Stimulated activated CD4-positive, alpha-beta T cell treated with anti-CD3 and anti-CD28 coated beads, Interleukin-1b, Interleukin-23, amount 100 ng/mL, for 48 hours (primary cell): Measurements from ENCODE around the gene PGM1.

ENCODE experiments used
- DNase-seq: peaks from one replicate; pipeline ENCODE4 v3.0.0-alpha.2; 2020

Gene PGM1

DNA sequence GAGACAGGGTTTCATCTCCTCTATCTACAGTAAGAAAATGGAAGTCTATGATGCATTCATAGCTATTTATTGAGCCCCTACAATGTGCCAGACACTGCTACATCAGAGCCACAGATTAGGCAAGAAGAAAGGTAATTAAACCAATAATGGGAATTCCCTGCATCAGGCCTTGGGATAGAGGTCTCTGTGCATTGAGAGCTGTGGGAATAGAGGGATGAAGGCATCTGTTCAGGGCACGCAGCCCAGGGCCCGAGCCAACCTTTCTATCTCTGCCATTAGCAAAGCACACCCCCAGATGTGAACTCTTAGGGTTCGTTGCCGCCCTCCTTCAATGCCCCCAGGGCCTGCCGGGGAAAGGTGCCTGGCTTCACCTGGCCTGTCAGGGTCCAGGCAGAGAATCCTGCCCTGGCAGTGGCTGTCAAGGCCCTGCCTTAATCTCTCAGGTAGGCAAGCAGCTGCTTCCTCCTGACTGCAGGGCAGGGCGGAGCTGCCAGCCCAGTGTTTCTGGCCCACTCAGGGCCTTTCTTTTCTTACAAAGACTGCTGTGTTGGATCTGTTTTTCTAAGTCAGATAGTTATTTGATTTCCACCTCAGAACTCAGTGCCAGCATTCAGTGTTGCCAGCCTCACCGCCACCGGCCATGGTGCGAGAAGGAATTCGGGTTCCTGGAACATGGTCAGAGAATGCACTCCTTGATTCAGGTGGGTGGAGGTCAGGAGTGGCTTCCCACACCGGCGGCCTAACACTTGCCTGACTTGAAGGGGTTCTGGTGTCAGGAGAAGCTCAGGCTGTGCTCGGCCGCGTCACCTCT lies 76.1 kb downstream of the PGM1 start:
- no peak for DNase-seq

DNA sequence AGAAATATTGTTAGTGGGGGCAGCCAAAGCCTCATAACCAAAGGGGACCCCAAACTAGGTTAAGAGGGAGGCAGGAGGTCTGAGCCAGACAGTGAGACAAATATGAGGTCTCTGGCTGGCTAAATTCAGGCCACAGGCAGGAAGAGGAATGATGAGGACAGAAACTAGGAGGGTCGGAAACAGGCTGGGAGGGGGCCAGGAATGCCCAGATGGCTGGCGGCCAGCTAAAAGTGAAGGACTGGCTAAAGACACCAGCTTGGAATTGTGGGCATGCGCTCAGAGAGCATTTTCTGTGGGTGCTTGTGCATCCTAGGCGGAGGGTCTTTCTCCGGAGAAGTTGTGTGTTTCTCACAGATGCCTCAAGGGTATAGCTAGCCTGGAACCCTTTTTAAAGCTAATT lies 77.0 kb downstream of the PGM1 start:
- DNase-seq, result no peak

DNA sequence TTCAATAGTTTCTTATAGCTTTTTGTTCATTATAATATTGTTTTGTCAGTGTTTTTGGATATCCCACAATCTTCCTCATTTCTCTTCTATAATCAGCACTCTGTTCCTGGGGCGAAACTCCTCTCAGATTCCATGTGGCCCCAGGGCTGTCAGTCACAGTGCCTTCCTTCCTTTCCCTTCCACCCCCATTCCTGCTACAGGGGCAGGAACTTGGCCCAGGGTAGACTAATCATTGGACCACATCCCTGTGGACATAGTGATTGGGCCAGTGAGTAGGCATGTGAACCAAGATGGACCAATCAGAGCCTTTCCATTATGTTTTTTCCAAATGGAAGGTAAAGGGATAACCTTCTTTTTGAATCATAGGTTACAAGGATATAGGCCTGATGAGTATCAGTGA lies 78.3 kb downstream of the PGM1 start:
- no peak for DNase-seq

DNA sequence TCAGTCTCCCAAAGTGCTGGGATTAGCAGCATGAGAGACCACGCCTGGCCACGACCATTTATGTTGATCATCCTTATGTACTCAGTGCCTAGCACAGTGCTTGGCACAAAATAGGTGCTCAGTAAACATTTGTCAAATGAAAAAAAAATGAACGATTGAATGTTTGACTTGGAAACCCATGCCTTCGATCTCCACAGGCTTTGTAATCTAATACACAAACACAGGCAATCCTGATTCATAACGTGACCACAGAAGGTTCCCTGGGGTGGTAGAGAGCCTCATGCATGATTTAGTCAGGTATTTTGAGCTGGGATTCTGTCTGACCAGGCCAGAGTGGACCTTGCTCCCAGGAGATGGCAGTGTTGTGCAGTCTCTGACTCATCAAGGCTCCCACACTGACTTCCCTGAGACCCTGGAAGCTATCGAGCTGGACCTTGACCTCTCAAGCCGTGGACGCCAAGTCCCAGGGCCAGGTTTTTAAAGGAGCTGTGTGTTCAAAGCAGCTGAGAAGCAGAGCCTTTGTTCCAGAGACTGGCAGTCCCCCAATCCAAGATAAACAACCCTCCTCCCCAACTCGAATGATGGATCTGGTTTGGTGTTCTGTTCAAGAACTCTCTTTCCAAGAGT lies 81.1 kb downstream of the PGM1 start:
- no peak for DNase-seq

DNA sequence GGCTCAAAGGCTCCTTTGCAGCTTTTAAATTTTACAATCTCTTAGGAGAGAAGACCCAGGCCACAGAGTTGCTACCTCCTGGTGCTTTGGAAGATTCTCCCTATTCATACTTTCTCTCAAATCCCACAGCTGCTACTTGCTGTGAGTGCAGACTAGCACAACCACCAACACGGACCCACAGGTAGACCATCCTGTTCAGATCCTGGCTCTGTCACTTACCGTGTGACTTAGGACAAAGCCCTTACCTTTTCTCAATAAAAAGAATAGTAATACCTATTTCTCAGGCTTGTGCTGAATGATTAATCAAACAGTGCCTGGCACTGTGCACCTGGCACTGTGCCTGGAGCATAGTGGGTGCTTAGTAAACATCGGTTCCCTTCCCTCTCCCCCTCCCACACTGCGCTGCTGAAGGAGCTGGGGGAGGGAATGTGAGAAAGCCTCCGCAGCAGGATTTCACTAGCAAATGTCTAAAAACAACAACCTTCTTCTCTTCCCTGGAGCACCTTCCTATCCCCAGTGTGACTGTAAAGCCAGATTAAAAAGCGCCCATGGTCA lies 81.7 kb downstream of the PGM1 start:
- DNase-seq, result no peak

DNA sequence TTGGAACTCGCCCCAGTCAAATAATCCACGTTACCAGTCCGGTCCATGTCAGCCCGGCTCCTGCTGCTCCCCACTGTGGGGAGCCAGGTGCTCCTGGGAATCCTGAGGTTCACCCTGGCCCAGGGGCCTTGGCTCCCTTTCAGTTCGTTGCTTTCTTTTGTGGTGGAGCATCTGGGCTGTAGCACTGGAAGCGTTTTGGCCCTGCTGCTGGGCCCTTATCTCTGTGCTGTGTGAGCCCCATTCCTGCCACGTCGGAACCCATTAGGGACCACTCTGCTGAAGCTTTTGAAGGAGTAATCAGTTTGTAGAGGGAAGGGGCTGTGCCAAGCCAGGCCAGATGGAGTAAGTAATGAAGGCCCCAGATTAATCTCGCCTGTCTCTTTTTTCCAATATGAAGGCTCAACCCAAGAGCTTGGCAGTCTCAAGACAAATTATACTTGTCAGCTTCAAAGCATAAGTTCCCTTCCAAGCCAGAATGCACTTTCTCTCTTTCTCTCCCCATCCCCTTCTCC lies 82.3 kb downstream of the PGM1 start:
- DNase-seq, result no peak

DNA sequence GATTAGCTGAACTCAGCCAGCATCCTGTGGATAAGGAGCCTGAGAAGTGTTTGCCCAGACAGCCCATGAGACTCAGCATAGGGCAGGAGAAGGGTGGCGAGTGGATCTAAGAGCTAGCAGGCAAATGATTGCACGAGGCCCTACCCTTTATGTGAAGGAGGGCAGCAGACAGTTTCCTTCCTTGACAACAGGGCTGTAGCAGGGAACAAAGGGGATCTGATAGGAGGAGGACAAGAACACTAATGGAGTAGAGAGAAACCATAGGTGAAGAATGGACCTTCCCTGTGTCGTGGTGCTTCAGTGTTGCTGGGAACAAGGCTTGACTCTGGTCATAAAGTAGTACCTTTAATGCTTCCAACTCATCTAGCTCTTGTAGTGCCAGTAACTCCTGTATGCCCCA lies 84.3 kb downstream of the PGM1 start:
- DNase-seq, result no peak

DNA sequence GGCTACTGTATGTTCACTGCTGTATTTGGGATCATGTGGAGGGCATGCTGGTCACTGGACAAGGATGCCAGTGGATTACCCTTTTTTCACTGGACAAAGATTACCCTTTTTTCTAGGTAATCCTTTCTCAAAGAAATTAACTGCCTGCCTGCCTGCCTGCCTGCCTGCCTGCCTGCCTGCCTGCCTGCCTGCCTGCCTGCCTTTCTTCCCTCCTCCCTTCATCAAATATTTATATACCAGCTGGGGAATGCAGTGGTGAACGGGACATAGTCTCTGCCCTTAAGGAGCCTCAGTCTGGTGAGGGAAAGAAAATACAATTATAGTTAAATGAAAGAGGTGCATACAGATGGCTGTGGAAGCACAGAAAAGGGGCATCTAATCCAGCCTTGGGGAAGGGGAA lies 85.0 kb downstream of the PGM1 start:
- no peak for DNase-seq

DNA sequence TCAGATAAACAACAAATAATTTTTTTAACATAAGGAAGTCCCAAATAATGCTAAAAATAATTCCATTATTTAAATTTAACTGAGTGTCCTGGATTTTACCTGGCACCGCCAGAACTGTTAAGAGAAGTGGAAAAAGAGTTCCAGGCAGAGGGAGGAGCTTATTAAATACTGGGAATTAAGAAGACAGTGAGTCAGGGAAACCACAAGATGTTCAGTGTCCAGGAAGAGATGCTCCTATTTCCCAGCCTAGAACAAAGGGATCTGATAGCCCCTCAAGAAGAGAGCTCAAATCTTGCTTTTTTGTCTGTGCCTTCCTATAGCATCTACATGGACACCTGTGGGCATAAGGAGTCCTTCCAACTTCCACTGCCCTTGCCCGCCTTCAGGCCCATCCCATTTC lies 85.9 kb downstream of the PGM1 start:
- DNase-seq, result no peak

DNA sequence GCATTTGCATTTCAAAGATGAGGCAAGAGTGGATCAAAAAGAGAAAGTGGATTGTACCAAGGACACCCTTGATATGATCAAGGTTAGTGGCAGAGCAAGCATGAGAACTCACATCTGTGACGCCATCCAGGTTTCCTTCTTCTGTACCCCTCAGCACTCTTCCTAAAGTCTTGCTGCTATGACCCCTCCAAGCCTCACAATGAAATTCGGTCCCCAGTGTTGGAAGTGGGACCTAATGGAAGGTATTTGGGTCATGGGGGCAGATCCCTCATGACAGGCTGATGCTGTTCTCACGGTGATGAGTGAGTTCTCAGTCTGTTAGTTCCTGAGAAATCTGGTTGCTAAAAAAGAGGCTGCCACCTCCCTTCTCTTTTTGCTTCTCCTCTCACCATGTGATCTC lies 86.4 kb downstream of the PGM1 start:
- no peak for DNase-seq

DNA sequence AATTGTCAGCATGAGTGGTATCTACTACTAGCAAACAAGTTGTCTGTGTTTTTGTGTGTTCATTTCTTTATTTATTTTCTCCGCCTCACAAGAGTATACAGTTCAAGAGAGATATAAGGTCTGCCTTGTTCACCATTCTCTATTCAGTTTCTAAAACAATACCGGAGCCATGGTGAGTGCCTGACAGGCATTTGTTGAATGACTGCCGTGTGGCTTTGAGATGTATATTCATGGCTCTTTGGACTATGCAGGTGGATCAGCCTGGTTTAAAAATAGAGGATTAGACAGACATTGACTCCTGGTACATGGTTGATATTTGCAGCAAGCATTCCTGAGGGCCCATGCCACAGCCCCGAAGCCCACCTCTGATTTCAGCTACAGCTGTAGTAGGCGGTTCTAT lies 89.7 kb downstream of the PGM1 start:
- DNase-seq, result no peak

DNA sequence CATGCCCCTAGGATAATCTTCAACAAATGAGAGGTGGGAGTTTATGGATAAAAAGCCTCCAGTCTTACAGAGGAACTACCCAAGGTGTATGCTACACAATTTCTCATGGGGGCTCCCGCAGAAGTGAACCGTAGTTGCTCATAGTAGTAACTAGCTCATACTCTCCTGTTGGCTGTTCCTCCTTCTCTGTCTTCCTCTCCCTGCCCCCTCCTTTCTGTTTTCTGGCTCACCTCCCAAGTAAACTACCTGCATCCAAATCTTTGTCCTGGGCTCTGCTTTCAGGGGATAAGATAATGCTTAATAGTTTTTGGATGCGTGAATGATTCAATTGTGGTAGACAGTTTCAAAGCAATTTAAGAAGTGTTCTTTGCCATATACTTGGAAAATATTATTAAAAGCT lies 90.5 kb downstream of the PGM1 start:
- DNase-seq, result no peak

DNA sequence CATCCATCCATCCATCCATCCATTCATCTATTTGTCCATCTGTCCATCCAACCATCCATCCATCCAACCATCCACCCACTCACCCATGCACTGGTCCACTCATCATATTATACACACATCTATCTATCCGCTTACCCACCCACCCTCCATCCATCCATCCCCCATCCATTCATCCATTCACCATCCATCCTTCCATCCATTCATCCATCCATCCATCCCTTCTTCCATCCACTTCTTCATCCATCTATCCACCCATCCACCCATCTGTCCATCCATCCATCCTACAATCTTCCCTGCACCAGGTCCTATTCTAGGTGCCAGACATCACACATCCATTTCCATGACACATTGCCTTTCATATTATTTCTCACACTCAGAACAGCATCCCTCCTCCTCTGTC lies 93.5 kb downstream of the PGM1 start:
- DNase-seq, result no peak

DNA sequence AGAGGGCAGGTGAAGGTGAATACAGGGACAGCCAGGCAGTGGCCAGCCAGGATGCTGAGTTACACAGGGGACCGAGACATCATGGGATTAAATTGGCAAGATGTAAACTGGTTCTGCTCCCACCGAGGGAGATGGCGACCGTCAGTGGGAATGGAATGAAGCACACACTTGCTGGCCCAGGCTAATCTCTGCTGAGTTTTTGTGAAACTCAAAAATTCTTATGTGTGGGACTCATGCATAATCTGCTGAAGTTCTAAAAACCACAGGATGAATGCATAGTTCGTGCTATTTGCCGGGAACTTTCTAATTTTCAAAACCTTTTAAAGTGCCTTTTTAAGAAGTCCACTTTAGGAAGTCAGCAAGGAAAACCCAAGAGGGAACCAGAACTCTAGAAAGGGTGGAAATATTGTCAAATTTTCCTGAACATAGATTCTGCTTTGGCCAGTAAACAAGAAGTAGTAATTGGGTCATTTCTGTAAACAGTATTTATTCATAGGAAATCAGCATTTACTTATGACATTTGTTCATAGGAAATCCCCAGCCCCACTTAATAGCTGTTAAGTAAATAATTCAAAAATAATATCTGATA lies 95.2 kb downstream of the PGM1 start:
- DNase-seq, result no peak

DNA sequence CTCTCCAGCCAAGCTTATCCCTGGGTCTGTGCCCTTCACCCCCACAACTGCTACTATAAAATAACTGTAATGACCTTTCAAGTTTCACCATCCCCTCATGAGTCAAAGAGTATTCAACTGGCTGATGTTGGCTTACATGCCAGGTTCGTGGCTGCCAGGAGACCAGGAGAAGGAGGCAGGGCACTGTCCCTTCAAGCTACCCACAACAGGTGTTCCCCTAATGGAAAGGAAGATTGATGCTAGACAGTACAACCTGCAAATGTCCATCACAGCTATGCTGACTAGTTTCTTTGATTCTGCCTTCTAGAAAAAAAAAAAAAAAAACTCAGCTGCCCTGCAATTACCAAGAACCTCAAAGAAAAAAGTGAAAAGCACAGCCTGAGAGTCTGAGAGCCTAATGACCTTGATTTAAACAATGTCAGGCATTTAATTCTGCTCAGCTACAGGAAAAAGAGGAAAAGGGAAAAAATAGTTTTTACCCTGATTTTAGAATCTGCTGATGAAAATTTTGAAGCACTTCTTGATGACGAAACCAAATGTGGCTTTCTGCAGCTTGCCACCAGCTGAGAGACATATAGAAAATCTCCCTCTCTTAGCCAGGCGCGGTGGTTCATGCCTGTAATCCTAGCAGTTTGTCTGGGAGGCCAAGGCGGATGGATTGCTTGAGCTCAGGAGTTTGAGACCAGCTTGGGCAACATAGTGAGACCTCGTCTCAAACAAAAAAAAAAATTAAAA lies 97.9 kb downstream of the PGM1 start:
- DNase-seq, result no peak

DNA sequence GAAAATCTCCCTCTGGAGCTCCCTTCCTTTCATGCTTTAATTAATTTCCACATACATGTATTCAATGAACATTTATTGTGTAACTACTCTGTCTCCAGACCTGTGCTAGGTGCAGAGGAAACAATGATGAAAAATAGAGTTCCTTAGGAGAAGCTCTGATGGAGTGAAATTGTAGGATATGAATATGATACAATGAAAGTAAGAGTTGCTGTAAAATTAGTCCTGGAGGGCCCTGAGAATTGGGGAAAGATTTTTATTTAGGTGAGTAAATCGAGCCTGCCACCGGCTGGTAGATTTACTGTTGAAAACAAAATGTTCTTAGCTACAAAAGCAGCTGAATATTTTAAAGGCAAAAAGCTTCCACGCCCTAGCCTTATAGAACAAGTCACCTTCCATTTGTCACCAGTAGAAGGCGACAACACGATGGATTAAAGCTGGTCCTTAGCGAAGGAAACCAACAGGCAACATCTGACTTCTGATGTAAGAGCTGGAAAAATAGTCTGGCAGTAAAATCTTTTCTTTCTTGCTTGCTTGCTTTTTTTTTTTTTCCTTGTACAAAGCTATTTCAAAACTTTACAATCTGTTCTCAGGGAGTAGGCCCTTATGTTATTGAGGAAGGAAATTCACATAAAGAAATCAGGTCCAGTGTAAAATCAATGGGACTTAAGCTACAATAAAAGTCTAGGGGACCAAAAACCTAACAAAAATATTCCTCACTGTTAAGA lies 98.7 kb downstream of the PGM1 start:
- peak; percentile 26 for DNase-seq

DNA sequence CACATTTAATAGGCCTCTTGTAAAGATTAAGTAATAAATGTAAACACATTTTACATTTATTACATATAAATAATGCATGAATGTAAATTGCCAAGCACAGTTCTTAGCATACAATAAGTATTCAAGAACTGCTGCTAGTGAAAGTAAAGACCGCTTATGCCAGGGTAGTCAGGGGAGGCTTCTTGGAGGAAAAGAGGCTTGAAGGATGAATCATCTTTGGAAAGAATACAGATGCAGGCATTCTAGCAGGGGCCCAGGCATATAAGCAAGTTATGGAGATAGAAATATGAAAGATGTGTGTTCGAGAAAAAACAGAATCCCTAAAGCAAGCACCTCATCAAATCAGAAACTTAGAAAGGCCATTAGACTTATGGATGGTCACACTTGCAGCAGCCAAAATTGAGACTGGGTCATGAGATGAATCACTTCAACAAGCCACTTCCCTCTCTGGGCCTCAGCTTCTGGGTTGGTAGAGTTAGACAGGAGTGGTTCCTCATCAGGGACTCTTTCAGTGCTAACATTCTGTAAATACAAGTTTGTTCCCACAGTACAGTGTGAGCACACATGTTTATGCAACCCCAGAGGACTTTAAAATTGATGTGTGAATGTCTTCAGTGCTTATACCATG lies 100.8 kb downstream of the PGM1 start:
- DNase-seq, result no peak

DNA sequence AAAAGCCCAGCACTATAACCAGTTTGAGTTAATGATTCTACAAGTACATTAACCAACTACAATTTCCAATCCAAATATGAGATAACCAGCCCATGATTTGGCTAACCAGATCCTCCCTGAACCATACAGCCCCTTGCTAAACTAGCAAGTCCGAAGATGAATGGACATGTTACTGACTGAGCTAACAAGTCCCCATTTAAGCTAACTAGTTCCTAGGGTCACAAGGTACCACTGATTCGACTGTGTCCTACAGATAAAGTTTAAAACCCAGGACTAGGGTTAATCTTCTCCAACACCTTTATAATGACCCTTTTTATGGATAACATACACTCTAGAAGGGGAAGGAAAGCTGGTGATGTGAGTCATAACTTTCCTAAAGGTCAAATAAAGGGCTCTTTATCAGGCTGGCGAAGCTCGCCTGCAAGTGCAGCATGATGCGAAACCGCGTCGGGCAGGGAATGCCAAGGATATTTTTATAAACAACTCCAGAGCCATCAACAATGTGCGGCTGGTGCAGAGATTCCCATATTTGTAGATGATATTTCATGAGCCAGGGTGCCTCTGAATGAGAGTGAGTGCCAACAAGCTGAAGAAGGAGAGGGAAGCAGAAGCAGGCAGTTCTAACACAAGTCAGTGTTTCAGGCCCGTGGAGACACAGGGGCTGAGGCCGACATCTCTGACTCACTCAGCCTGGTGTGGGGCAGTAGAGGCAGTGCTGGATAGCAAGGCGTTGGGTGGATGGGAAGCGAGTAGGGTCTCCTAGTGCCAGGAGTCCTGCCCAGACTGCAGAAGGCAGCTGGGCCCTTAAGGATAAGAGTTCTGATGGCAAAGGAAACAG lies 105.0 kb downstream of the PGM1 start:
- no peak for DNase-seq

DNA sequence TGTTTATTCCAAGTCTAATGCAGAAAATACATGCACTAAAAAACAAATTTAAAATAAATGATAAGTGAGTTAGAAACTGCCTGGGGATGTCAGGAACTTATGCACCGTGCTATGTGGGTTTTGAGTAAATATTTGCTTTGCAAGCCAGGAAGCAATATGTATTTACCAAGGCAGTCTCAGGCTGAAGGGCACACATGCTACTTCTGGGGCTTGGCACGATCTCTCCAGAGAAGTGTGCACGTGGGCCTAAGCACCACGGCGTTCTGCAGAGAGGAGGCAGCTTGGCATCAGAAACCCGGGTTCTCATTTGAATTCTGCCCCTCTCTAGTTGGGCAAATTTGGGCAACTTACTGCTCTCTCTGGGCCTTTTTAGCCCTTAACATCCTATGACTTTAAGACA lies 108.0 kb downstream of the PGM1 start:
- no peak for DNase-seq

DNA sequence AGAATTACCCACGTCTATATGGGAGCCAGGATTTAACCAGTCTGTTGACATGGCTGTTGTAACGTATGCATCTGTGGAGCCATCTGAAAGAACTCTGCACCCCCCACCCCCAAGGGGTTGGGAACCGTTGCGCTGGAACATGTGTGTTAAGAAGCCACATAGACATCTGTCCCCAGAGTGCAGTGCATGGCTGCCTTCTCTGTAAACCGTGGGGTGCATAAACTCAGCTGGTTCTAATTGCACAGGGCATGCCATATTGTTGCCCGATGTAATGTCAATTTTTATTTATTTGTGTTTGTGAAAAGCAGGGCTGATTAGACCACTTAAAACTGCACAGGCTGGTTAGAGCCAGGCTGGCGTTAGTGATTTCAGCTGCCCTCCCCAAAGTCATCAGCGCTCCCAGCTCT lies 110.5 kb downstream of the PGM1 start:
- no peak for DNase-seq

DNA sequence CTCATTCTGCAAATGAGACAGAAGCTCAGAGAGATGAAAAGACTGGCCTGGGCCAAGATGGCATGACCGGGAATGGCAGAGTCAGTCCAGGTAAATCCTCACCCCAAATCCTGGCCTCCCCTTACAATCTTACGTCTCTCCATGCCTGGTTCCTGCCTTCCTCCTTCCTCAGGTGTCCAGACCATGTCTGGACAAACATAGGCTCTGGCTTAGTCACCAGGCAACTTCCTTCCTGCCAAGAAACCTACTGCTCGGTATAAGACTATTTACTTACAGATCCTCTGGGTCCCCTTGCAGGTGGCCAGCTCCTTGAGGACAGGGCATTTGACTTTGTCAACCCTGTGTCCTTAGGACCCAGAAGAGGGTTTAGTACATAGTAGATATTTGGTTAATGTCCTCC lies 111.2 kb downstream of the PGM1 start:
- no peak for DNase-seq
